Measurements from ENCODE around the gene TNPO3. TPM values are rescaled to one million over a fixed set of nuclear protein-coding genes. Genes with fewer than 3 reads are reported as not detected.

Gene TNPO3
- total RNA-seq, 1 experiment from 2014 or later: 59.2 TPM

DNA sequence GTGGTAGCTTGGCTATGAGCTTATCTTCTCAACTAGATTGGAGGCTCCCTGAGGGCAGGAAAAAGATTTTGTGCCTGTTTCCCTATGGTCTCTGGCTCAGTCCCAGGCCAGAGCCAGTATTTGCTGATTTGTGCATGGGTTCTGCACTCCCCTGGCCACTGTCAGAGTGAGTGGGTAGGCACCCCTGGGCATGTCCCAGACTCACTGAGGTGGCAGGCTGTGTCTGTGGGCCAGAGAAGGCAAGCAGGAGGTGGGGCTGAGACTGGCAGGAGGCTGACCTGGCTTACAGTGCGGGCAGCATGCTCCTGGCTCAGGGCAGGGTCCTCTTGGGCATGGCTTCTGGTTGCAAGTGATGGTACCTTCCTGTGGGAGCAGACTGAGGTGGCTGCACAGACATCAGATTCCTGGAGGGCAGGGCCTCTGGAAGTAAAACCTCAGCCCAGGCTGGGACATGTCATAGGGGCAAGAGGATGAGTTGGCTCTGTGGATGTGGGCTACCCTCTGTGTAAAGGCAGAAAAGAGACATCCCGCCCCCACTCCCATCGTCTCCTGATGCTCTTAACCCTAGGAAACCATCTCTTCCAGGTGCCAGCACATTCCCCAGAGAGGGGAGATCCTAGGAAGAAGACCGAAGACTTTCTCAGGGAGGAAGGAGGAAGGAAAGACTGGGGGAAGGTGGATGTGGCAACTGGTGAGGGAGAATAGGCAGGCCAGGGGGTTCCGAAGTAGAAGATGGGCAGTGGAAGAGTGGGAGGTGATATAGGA lies 148.7 kb downstream of the TNPO3 start:
- no peaks in the 10 kb centered on the region for H3K9me3 ChIP-seq (ENCODE audit: insufficient read depth, low read depth)
- no peak overlapping the region for H2AFZ ChIP-seq
- H3F3A ChIP-seq (ENCODE audit: insufficient read depth, low read depth): peaks cover 22% of the 10 kb centered on the region; the same call in 1 of the 2 replicates
- no TSS peak for BruUV-seq (replicated peaks)
- H3K4me2 ChIP-seq: no peak overlapping the region
- ChIA-PET CTCF (interaction anchor here (0.7 kb wide), 1 partner anchor 262 kb away, joined by 6 read pairs; no protein-coding TSS in a partner anchor), POLR2A (ENCODE audit: unreplicated experiment) (no interaction called here)
- intact Hi-C loops (cut with micrococcal nuclease; ENCODE audit: unreplicated experiment): no loop called here
- no peaks in the 10 kb centered on the region for H3K79me2 ChIP-seq (ENCODE audit: low read depth)
- H3K27me3 ChIP-seq (ENCODE audit: insufficient read depth, low read depth): no peaks in the 10 kb centered on the region
- TF ChIP-seq, protein P1, sequence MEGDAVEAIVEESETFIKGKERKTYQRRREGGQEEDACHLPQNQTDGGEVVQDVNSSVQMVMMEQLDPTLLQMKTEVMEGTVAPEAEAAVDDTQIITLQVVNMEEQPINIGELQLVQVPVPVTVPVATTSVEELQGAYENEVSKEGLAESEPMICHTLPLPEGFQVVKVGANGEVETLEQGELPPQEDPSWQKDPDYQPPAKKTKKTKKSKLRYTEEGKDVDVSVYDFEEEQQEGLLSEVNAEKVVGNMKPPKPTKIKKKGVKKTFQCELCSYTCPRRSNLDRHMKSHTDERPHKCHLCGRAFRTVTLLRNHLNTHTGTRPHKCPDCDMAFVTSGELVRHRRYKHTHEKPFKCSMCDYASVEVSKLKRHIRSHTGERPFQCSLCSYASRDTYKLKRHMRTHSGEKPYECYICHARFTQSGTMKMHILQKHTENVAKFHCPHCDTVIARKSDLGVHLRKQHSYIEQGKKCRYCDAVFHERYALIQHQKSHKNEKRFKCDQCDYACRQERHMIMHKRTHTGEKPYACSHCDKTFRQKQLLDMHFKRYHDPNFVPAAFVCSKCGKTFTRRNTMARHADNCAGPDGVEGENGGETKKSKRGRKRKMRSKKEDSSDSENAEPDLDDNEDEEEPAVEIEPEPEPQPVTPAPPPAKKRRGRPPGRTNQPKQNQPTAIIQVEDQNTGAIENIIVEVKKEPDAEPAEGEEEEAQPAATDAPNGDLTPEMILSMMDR (conservative IDR thresholded peaks at IDR 0.05): no peak
- no peak for TF ChIP-seq EZH2 (IDR thresholded peaks at IDR 0.05; ENCODE audit: low read depth)
- no peak for DNase-seq
- H3K36me3 ChIP-seq (ENCODE audit: low read depth): no peaks in the 10 kb centered on the region
- H4K20me1 ChIP-seq (ENCODE audit: insufficient read depth): no peaks in the 10 kb centered on the region
- H3K4me3 ChIP-seq: no peak overlapping the region
- H3K9me2 ChIP-seq (ENCODE audit: insufficient read depth): no peaks in the 10 kb centered on the region
- H3K27ac ChIP-seq: no peak overlapping the region
- peaks cover 27% of the 10 kb centered on the region for H3K4me1 ChIP-seq (replicated peaks; ENCODE audit: insufficient read depth)

- Histone ChIP-seq H3K4me3 (no peak overlapping the region), H3F3A (ENCODE audit: insufficient read depth, low read depth) (peaks cover 23% of the 10 kb centered on the region; the same call in 1 of the 2 replicates), H3K4me2 (peak overlapping the region; percentile 17; the same call in 1 of the 2 replicates), H3K9me3 (ENCODE audit: insufficient read depth, low read depth) (no peaks in the 10 kb centered on the region), H2AFZ (no peak overlapping the region), H3K4me1 (replicated peaks; ENCODE audit: insufficient read depth) (peaks cover 27% of the 10 kb centered on the region), H4K20me1 (ENCODE audit: insufficient read depth) (no peaks in the 10 kb centered on the region), H3K9me2 (ENCODE audit: insufficient read depth) (no peaks in the 10 kb centered on the region), H3K79me2 (ENCODE audit: low read depth) (no peaks in the 10 kb centered on the region), H3K27me3 (ENCODE audit: insufficient read depth, low read depth) (no peaks in the 10 kb centered on the region), H3K36me3 (ENCODE audit: low read depth) (0 out of 2 replicates have a peak, but pooled peaks cover 4% of the 10 kb centered on the region), H3K27ac (no peak overlapping the region)
- intact Hi-C loops (cut with micrococcal nuclease; ENCODE audit: unreplicated experiment): loop anchor here (1.0 kb wide), 2 partner anchors 11 to 187 kb away; no protein-coding TSS in a partner anchor
- TF ChIP-seq, protein P1 (conservative IDR thresholded peaks at IDR 0.05): peak; percentile 73
- no peak for TF ChIP-seq EZH2 (IDR thresholded peaks at IDR 0.05; ENCODE audit: low read depth)
- no peak for DNase-seq
- POLR2A ChIA-PET (ENCODE audit: unreplicated experiment): interaction anchor here (0.7 kb wide), 2 partner anchors 33 to 113 kb away, joined by 4 to 6 read pairs; partner anchors contain the start of gene IRF5
- CTCF ChIA-PET: interaction anchor here (1.6 kb wide), 1 partner anchor 309 kb away, joined by 5 read pairs; no protein-coding TSS in a partner anchor
- no TSS peak for BruUV-seq (replicated peaks)
Measured at GRCh38 chr7:128904381-128905197, 150.3 kb downstream of the TNPO3 start.

Other genes with a start within 250 kb of the TNPO3 start
- gene FLNC, start 224.7 kb downstream of the TNPO3 start, total RNA-seq (2021): 75.5 and 96.6 TPM in 2 replicates
- gene ATP6V1F, start 192.3 kb downstream of the TNPO3 start, total RNA-seq (2021): 114 and 169 TPM in 2 replicates
- gene KCP, start 144.4 kb downstream of the TNPO3 start, total RNA-seq (2021): 9.9 and 15.4 TPM in 2 replicates
- 3.4 and 5.8 TPM in 2 replicates for gene IRF5, start 117.2 kb downstream of the TNPO3 start, total RNA-seq (2021)
- 5.8 and 9.6 TPM in 2 replicates for gene TSPAN33, start 89.6 kb upstream of the TNPO3 start, total RNA-seq (2021)
- gene SMO, start 133.5 kb upstream of the TNPO3 start, total RNA-seq (2021): 1.2 and 1.9 TPM in 2 replicates
- gene AHCYL2, start 169.9 kb upstream of the TNPO3 start, total RNA-seq (2021): 15.7 and 16.2 TPM in 2 replicates